Gastrocnemius medialis (tissue), 4 donors: ENCODE data around the gene KCNMB4. TPM values are rescaled to one million over a fixed set of nuclear protein-coding genes. Genes with fewer than 3 reads are reported as not detected.

ENCODE experiments used
- ATAC-seq, 2 donors: fragments of 150-250 bp; one replicate each; pipeline ENCODE4 v1.9.1; 2016
- DNase-seq, 2 donors: peaks; one replicate each; pipeline ENCODE4 v3.0.0-alpha.2; 2019
- H3K27ac ChIP-seq, 4 donors: fragments of 200-600 bp; sonication (generic); 1 replicate in 1 of 4; 2 replicates in 3 of 4; pipeline ENCODE4 v1.5.1; 2016 to 2018; ENCODE audit warnings: mild to moderate bottlenecking in 2 of 4, moderate library complexity in 1 of 4
- H3K27me3 ChIP-seq, 3 donors: fragments of 200-600 bp; sonication (generic) in 2 of 3; 1 replicate in 1 of 3; 2 replicates in 2 of 3; pipeline versions ENCODE4 v1.5.1 to v1.6.0; 2016 to 2019; ENCODE audit warnings: mild to moderate bottlenecking in 1 of 3, moderate library complexity in 1 of 3
- H3K36me3 ChIP-seq, 2 donors: fragments of 200-600 bp; sonication (generic) in 1 of 2; one replicate each; pipeline ENCODE4 v1.5.1; 2017 to 2018
- H3K4me1 ChIP-seq, 2 donors: fragments of 200-600 bp; sonication (generic) in 1 of 2; one replicate each; pipeline ENCODE4 v1.5.1; 2016 to 2017; ENCODE audit warnings: mild to moderate bottlenecking in 2 of 2
- H3K4me3 ChIP-seq, 4 donors: fragments of 200-600 bp; sonication (generic) in 3 of 4; 1 replicate in 1 of 4; 2 replicates in 3 of 4; pipeline ENCODE4 v1.5.1; 2016 to 2019; ENCODE audit warnings: mild to moderate bottlenecking in 2 of 4
- H3K9me3 ChIP-seq, 3 donors: fragments of 200-600 bp; sonication (generic) in 2 of 3; 1 replicate in 1 of 3; 2 replicates in 2 of 3; pipeline ENCODE4 v1.5.1; 2016 to 2019
- POLR2A ChIP-seq, 2 donors: fragments of 450-650 bp; IDR thresholded peaks; one replicate each; pipeline ENCODE4 v1.6.1; 2017; ENCODE audit warnings: antibody characterized with exemption in 2 of 2, mild to moderate bottlenecking in 2 of 2, moderate library complexity in 2 of 2
- in situ Hi-C, 4 donors: fragments of 200-750 bp; cut with MboI; loops; one replicate each; pipeline versions ENCODE4 v1.15.0 to v1.8.0; 2017; ENCODE audit warnings: low sequenced_read_pairs in 4 of 4
- intact Hi-C: fragments of 100-400 bp; cut with DNase I; formaldehyde crosslinking; loops from one replicate; pipeline ENCODE4 v1.15.1; 2023; ENCODE audit warnings: low total_unique reads
- total RNA-seq, 4 donors: library from RNA; depleted of rRNA; stranded (reverse); fragments of >200 nt; gene quantifications; one replicate each; pipeline versions ENCODE4 v1.1.0 to v1.2.3, GENCODE V29; 2016
- TF ChIP-seq, protein P1 (sequence below), 5 experiments: fragments of 450-650 bp in 3 of 5; fragments of 200-600 bp in 2 of 5; sonication (generic) in 2 of 5; IDR thresholded peaks in 4 of 5; conservative IDR thresholded peaks in 1 of 5; 1 replicate in 4 of 5; 2 replicates in 1 of 5; pipeline ENCODE4 v1.5.1; 2016 to 2019; ENCODE audit warnings: antibody characterized with exemption in 5 of 5, mild to moderate bottlenecking in 3 of 5, moderate library complexity in 3 of 5

KCNMB4 gene
- total RNA-seq, 4 donors from 2014 or later = 0.71 to 1.4 (median 1.3) TPM

- H3K4me3 ChIP-seq = no peak overlapping the region
- ATAC-seq (no peak), DNase-seq (no peak)
- no peaks in the 10 kb centered on the region for H3K27me3 ChIP-seq
- no peaks in the 10 kb centered on the region for H3K4me1 ChIP-seq
- no peaks in the 10 kb centered on the region for H3K36me3 ChIP-seq
- in situ Hi-C loops (no loop called here), intact Hi-C loops (no loop called here)
- no peak overlapping the region for H3K27ac ChIP-seq
- H3K9me3 ChIP-seq = no peaks in the 10 kb centered on the region
- TF ChIP-seq, protein P1, sequence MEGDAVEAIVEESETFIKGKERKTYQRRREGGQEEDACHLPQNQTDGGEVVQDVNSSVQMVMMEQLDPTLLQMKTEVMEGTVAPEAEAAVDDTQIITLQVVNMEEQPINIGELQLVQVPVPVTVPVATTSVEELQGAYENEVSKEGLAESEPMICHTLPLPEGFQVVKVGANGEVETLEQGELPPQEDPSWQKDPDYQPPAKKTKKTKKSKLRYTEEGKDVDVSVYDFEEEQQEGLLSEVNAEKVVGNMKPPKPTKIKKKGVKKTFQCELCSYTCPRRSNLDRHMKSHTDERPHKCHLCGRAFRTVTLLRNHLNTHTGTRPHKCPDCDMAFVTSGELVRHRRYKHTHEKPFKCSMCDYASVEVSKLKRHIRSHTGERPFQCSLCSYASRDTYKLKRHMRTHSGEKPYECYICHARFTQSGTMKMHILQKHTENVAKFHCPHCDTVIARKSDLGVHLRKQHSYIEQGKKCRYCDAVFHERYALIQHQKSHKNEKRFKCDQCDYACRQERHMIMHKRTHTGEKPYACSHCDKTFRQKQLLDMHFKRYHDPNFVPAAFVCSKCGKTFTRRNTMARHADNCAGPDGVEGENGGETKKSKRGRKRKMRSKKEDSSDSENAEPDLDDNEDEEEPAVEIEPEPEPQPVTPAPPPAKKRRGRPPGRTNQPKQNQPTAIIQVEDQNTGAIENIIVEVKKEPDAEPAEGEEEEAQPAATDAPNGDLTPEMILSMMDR (IDR thresholded peaks at IDR 0.05 in 4 of 5, conservative IDR thresholded peaks at IDR 0.05 in 1 of 5) = no peak
- TF ChIP-seq POLR2A (IDR thresholded peaks at IDR 0.05) = no peak
Measured at GRCh38 chr12:70402597-70402996, 36.5 kb downstream of the KCNMB4 start.

- Histone ChIP-seq H3K27ac (no peak overlapping the region), H3K9me3 (no peaks in the 10 kb centered on the region), H3K27me3 (no peaks in the 10 kb centered on the region), H3K36me3 (no peaks in the 10 kb centered on the region), H3K4me1 (no peaks in the 10 kb centered on the region), H3K4me3 (no peak overlapping the region)
- in situ Hi-C loops (no loop called here), intact Hi-C loops (no loop called here)
- DNase-seq = no peak
- no peak for ATAC-seq
- no peak for TF ChIP-seq POLR2A (IDR thresholded peaks at IDR 0.05)
- TF ChIP-seq, protein P1 (IDR thresholded peaks at IDR 0.05 in 4 of 5, conservative IDR thresholded peaks at IDR 0.05 in 1 of 5) = no peak
Measured at GRCh38 chr12:70403826-70404225, 37.7 kb downstream of the KCNMB4 start.

- no peaks in the 10 kb centered on the region for H3K9me3 ChIP-seq
- no peak for DNase-seq
- no peaks in the 10 kb centered on the region for H3K4me1 ChIP-seq
- no peak for ATAC-seq
- intact Hi-C loops (no loop called here), in situ Hi-C loops (no loop called here)
- H3K27ac ChIP-seq = no peak overlapping the region
- no peak overlapping the region for H3K4me3 ChIP-seq
- TF ChIP-seq, protein P1 (IDR thresholded peaks at IDR 0.05 in 4 of 5, conservative IDR thresholded peaks at IDR 0.05 in 1 of 5) = no peak
- TF ChIP-seq POLR2A (IDR thresholded peaks at IDR 0.05) = no peak
- H3K36me3 ChIP-seq = no peaks in the 10 kb centered on the region
- no peaks in the 10 kb centered on the region for H3K27me3 ChIP-seq
Measured at GRCh38 chr12:70408004-70408790, 42.1 kb downstream of the KCNMB4 start.

GRCh38 chr12:70415987-70416386, 49.9 kb downstream of the KCNMB4 start:
- Histone ChIP-seq H3K4me1 (no peaks in the 10 kb centered on the region), H3K4me3 (no peak overlapping the region), H3K27ac (no peak overlapping the region), H3K9me3 (no peaks in the 10 kb centered on the region), H3K27me3 (no peaks in the 10 kb centered on the region), H3K36me3 (no peaks in the 10 kb centered on the region)
- ATAC-seq (no peak), DNase-seq (no peak)
- in situ Hi-C loops (no loop called here), intact Hi-C loops (no loop called here)
- TF ChIP-seq, protein P1 (IDR thresholded peaks at IDR 0.05 in 4 of 5, conservative IDR thresholded peaks at IDR 0.05 in 1 of 5) = no peak

DNA sequence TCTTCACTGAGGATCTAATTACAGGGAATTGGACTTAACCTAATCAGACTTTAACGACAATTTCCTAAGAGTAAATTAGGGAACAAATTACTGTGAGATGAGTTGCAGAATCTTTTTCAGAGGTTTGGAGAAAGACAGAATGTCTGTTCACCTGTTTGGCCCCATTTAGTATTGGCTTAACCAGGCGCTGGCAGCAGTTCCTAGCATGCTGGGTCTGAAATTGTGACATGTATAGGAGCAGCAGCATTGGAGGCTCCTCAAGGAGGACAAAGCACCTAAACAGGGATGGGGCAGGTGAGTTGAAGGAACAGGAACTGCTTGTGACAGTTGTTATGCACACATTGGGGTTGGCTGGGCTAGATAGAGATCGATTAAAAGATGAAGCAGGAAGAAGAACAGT, 51.0 kb downstream of the KCNMB4 start:
- DNase-seq = no peak
- Histone ChIP-seq H3K9me3 (no peaks in the 10 kb centered on the region), H3K27ac (no peak overlapping the region), H3K27me3 (no peaks in the 10 kb centered on the region), H3K36me3 (no peaks in the 10 kb centered on the region), H3K4me1 (no peaks in the 10 kb centered on the region), H3K4me3 (no peak overlapping the region)
- intact Hi-C loops (no loop called here), in situ Hi-C loops (no loop called here)
- no peak for ATAC-seq
- TF ChIP-seq, protein P1 (IDR thresholded peaks at IDR 0.05 in 4 of 5, conservative IDR thresholded peaks at IDR 0.05 in 1 of 5) = no peak
- TF ChIP-seq POLR2A (IDR thresholded peaks at IDR 0.05) = no peak
